ENCODE data around the gene NEMP1.

NEMP1 gene

GRCh38 chr12:57119294-57120085 lies 40.9 kb upstream of the NEMP1 start:
- TF ChIP-seq FOXP2 (optimal IDR thresholded peaks at IDR 0.05; ENCODE audit: control extremely low read depth, extremely low read length, insufficient read depth) (no peak), EZH2 (IDR thresholded peaks at IDR 0.05) (no peak), POLR2AphosphoS5 (IDR thresholded peaks at IDR 0.05; ENCODE audit: borderline replicate concordance, low read depth, low read length) (no peak)
- H3K4me3 ChIP-seq, result no peak overlapping the region
- H3K36me3 ChIP-seq (ENCODE audit: insufficient read depth, low read length), result no peaks in the 10 kb centered on the region
- H3K27ac ChIP-seq, result 0 out of 2 replicates have a peak overlapping the region, but pooled peaks have one; percentile 21
- no peaks in the 10 kb centered on the region for H3K9me3 ChIP-seq (ENCODE audit: low read depth, low read length)
- H3K9ac ChIP-seq (ENCODE audit: insufficient read length), result no peak overlapping the region
- no peak for DNase-seq (ENCODE audit: low read depth, low spot score)

- Histone ChIP-seq H3K36me3 (ENCODE audit: insufficient read depth, low read length) (no peaks in the 10 kb centered on the region), H3K9me3 (ENCODE audit: low read depth, low read length) (no peaks in the 10 kb centered on the region), H3K4me3 (no peak overlapping the region), H3K9ac (ENCODE audit: insufficient read length) (no peak overlapping the region), H3K27ac (no peak overlapping the region)
- no peak for DNase-seq (ENCODE audit: low read depth, low spot score)
- no peak for TF ChIP-seq EZH2 (IDR thresholded peaks at IDR 0.05)
- no peak for TF ChIP-seq FOXP2 (optimal IDR thresholded peaks at IDR 0.05; ENCODE audit: control extremely low read depth, extremely low read length, insufficient read depth)
- TF ChIP-seq POLR2AphosphoS5 (IDR thresholded peaks at IDR 0.05; ENCODE audit: borderline replicate concordance, low read depth, low read length), result no peak
These were observed 40.2 kb upstream of the NEMP1 start for GRCh38 chr12:57118711-57119271.

GRCh38 chr12:57116580-57117281 lies 38.1 kb upstream of the NEMP1 start:
- no peak for DNase-seq (ENCODE audit: low read depth, low spot score)
- no peaks in the 10 kb centered on the region for H3K36me3 ChIP-seq (ENCODE audit: insufficient read depth, low read length)
- H3K9me3 ChIP-seq (ENCODE audit: low read depth, low read length), result no peaks in the 10 kb centered on the region
- no peak for TF ChIP-seq POLR2AphosphoS5 (IDR thresholded peaks at IDR 0.05; ENCODE audit: borderline replicate concordance, low read depth, low read length)
- no peak overlapping the region for H3K4me3 ChIP-seq
- no peak overlapping the region for H3K27ac ChIP-seq
- H3K9ac ChIP-seq (ENCODE audit: insufficient read length), result no peak overlapping the region

- Histone ChIP-seq H3K36me3 (ENCODE audit: insufficient read depth, low read length) (no peaks in the 10 kb centered on the region), H3K27ac (no peak overlapping the region), H3K9ac (ENCODE audit: insufficient read length) (no peak overlapping the region), H3K9me3 (ENCODE audit: low read depth, low read length) (no peaks in the 10 kb centered on the region), H3K4me3 (peak overlapping the region; percentile 93)
- DNase-seq (ENCODE audit: low read depth, low spot score), result no peak
- TF ChIP-seq EZH2 (IDR thresholded peaks at IDR 0.05), result no peak
- no peak for TF ChIP-seq FOXP2 (optimal IDR thresholded peaks at IDR 0.05; ENCODE audit: control extremely low read depth, extremely low read length, insufficient read depth)
- no peak for TF ChIP-seq POLR2AphosphoS5 (IDR thresholded peaks at IDR 0.05; ENCODE audit: borderline replicate concordance, low read depth, low read length)
These were observed 34.1 kb upstream of the NEMP1 start for GRCh38 chr12:57112492-57113294.

GRCh38 chr12:57111031-57111734 lies 32.6 kb upstream of the NEMP1 start, which contains the start of gene STAT6:
TSS of gene STAT6 (minus strand) at chr12:57111362. CDS start at chr12:57108278, 3,084 bp downstream.
- Histone ChIP-seq H3K9ac (ENCODE audit: insufficient read length) (peak within 1 kb of the TSS; percentile 82), H3K27ac (peak within 1 kb of the TSS; percentile 90), H3K4me3 (peak within 1 kb of the TSS; percentile 93), H3K36me3 (ENCODE audit: insufficient read depth, low read length) (no peaks in the 10 kb centered on the region; the same call in 1 of the 2 replicates), H3K9me3 (ENCODE audit: low read depth, low read length) (no peaks in the 10 kb centered on the region)
- TF ChIP-seq FOXP2 (optimal IDR thresholded peaks at IDR 0.05; ENCODE audit: control extremely low read depth, extremely low read length, insufficient read depth), result no peak
- no peak for TF ChIP-seq EZH2 (IDR thresholded peaks at IDR 0.05)
- TF ChIP-seq POLR2AphosphoS5 (IDR thresholded peaks at IDR 0.05; ENCODE audit: borderline replicate concordance, low read depth, low read length), result peak; percentile 77
- no peak for DNase-seq (ENCODE audit: low read depth, low spot score)

GRCh38 chr12:57110104-57111030 lies 31.8 kb upstream of the NEMP1 start:
- TF ChIP-seq POLR2AphosphoS5 (IDR thresholded peaks at IDR 0.05; ENCODE audit: borderline replicate concordance, low read depth, low read length) (peak; percentile 81), FOXP2 (optimal IDR thresholded peaks at IDR 0.05; ENCODE audit: control extremely low read depth, extremely low read length, insufficient read depth) (no peak)
- Histone ChIP-seq H3K27ac (peak overlapping the region; percentile 90), H3K4me3 (peak overlapping the region; percentile 93), H3K36me3 (ENCODE audit: insufficient read depth, low read length) (no peaks in the 10 kb centered on the region; the same call in 1 of the 2 replicates), H3K9ac (ENCODE audit: insufficient read length) (peak overlapping the region; percentile 82), H3K9me3 (ENCODE audit: low read depth, low read length) (no peaks in the 10 kb centered on the region)
- no peak for DNase-seq (ENCODE audit: low read depth, low spot score)
